GM12878 (cell line): ENCODE results near the gene HS3ST5. TPM values are rescaled to one million over a fixed set of nuclear protein-coding genes. Genes with fewer than 3 reads are reported as not detected.

Experiments
- ATAC-seq: fragments of 200-7000 bp; cut with Tn5 transposase; 3 replicates; pipeline ENCODE4 v1.9.1; 2020; ENCODE audit warnings: mild to moderate bottlenecking, moderate library complexity
- BruUV-seq: library from RNA; stranded (reverse); fragments of 400-500 nt; replicated peaks from 2 replicates; lab custom pipeline; 2021; lab: Mats Ljungman, UMichigan
- CTCF ChIA-PET: fragments of 300-600 bp; sonication (Branson Sonifier 250); formaldehyde crosslinking; extraction: SDS; loops from one replicate; lab custom pipeline; 2021; ENCODE audit warnings: inconsistent platforms; lab: Yijun Ruan, JAX
- POLR2A ChIA-PET: fragments of 350-600 bp; formaldehyde crosslinking; extraction: SDS; loops from one replicate; lab custom pipeline; 2021; ENCODE audit warnings: inconsistent platforms; lab: Charles Lee
- RAD21 ChIA-PET: fragments of 300-600 bp; sonication (Branson Sonifier 250); formaldehyde crosslinking; loops from one replicate; lab custom pipeline; 2023; ENCODE audit warnings: antibody characterized with exemption; ENCODE audit not compliant: unreplicated experiment; lab: Charles Lee
- SMC1A ChIA-PET: fragments of 300-600 bp; sonication (Branson Sonifier 250); formaldehyde crosslinking; loops from one replicate; lab custom pipeline; 2023; ENCODE audit not compliant: unreplicated experiment, uncharacterized antibody; lab: Charles Lee
- DNase-seq: peaks from one replicate; pipeline ENCODE4 v3.0.0-alpha.2; 2011; ENCODE audit warnings: low read depth, low spot score
- FAIRE-seq: peaks from 3 replicates; lab custom pipeline; 2011; peaks lifted over from hg19 to GRCh38; lab: Jason Lieb, UNC
- H2AFZ ChIP-seq: 2 replicates; pipeline ENCODE4 v1.6.0; 2011; ENCODE audit warnings: low read depth, low read length, control low read depth; ENCODE audit not compliant: control insufficient read depth
- H3K27ac ChIP-seq: 2 replicates; pipeline ENCODE4 v1.5.1; 2011; ENCODE audit warnings: control low read depth; ENCODE audit not compliant: control insufficient read depth, insufficient read depth
- H3K27me3 ChIP-seq, 2 experiments: replicated peaks in 1 of 2; 2 replicates each; pipeline versions ENCODE4 v1.6.0 to v1.6.1; 2011; ENCODE audit warnings: low read length in 1 of 2; ENCODE audit not compliant: control insufficient read depth in 2 of 2, insufficient read depth in 2 of 2
- H3K36me3 ChIP-seq, 2 experiments: 2 replicates each; pipeline ENCODE4 v1.5.1; 2011; ENCODE audit warnings: low read length in 1 of 2; ENCODE audit not compliant: control insufficient read depth in 2 of 2, insufficient read depth in 2 of 2
- H3K4me1 ChIP-seq: 2 replicates; pipeline ENCODE4 v1.6.1; 2011; ENCODE audit warnings: mild to moderate bottlenecking, low read length, moderate library complexity, mixed read lengths; ENCODE audit not compliant: control insufficient read depth, insufficient read depth
- H3K4me2 ChIP-seq: 2 replicates; pipeline ENCODE4 v1.6.0; 2011; ENCODE audit warnings: control low read depth; ENCODE audit not compliant: control insufficient read depth, insufficient read depth
- H3K4me3 ChIP-seq: fragments of 200-600 bp; sonication (generic); 2 replicates; pipeline ENCODE4 v1.5.1; 2016
- H3K79me2 ChIP-seq: 2 replicates; pipeline ENCODE4 v1.6.0; 2011; ENCODE audit warnings: low read length; ENCODE audit not compliant: control insufficient read depth, insufficient read depth
- H3K9ac ChIP-seq: 2 replicates; pipeline ENCODE4 v1.8.0; 2011; ENCODE audit warnings: low read length, control low read depth, mixed read lengths; ENCODE audit not compliant: control insufficient read depth, insufficient read depth
- H3K9me3 ChIP-seq: replicated peaks from 3 replicates; pipeline ENCODE4 v1.5.1; 2011; ENCODE audit warnings: mild to moderate bottlenecking, low read length; ENCODE audit not compliant: control insufficient read depth, insufficient read depth
- H4K20me1 ChIP-seq: 2 replicates; pipeline ENCODE4 v1.6.0; 2011; ENCODE audit not compliant: control insufficient read depth, insufficient read depth
- BCL11A ChIP-seq: IDR thresholded peaks from 2 replicates; pipeline ENCODE4 v1.6.1; 2011; ENCODE audit warnings: low read depth, low read length
- BMI1 ChIP-seq: fragments of 450-650 bp; IDR thresholded peaks from 2 replicates; pipeline ENCODE4 v1.6.1; 2016; ENCODE audit warnings: mild to moderate bottlenecking, moderate library complexity, borderline replicate concordance
- BRCA1 ChIP-seq: IDR thresholded peaks from 2 replicates; pipeline ENCODE4 v1.6.1; 2011; ENCODE audit warnings: low read depth, low read length, improper control_type of control experiment
- E2F4 ChIP-seq: IDR thresholded peaks from 2 replicates; pipeline ENCODE4 v1.6.1; 2012; ENCODE audit warnings: low read depth, low read length, improper control_type of control experiment
- E4F1 ChIP-seq: fragments of 450-650 bp; IDR thresholded peaks from 2 replicates; pipeline ENCODE4 v1.6.1; 2018; ENCODE audit warnings: borderline replicate concordance, mild to moderate bottlenecking; ENCODE audit not compliant: partially characterized antibody
- HCFC1 ChIP-seq: fragments of 150-350 bp; IDR thresholded peaks from 2 replicates; pipeline ENCODE4 v1.6.1; 2014; ENCODE audit warnings: low read length
- HDAC2 ChIP-seq: fragments of 200-600 bp; sonication (generic); IDR thresholded peaks from 2 replicates; pipeline ENCODE4 v1.6.1; 2017
- IRF5 ChIP-seq: fragments of 450-650 bp; IDR thresholded peaks from 2 replicates; pipeline ENCODE4 v1.6.1; 2017; ENCODE audit warnings: borderline replicate concordance
- PBX3 ChIP-seq: IDR thresholded peaks from 2 replicates; pipeline ENCODE4 v1.6.1; 2011; ENCODE audit warnings: mild to moderate bottlenecking, low read depth, low read length, moderate library complexity; ENCODE audit not compliant: insufficient replicate concordance
- POLR2AphosphoS5 ChIP-seq: IDR thresholded peaks from 2 replicates; pipeline ENCODE4 v1.6.1; 2011; ENCODE audit warnings: mild to moderate bottlenecking, low read length, inconsistent platforms
- TCF12 ChIP-seq: IDR thresholded peaks from 2 replicates; pipeline ENCODE4 v1.6.1; 2011; ENCODE audit warnings: low read depth, mild to moderate bottlenecking, low read length
- TCF3 ChIP-seq: IDR thresholded peaks from 2 replicates; pipeline ENCODE4 v1.6.1; 2012; ENCODE audit warnings: low read depth, mild to moderate bottlenecking, low read length, borderline replicate concordance; ENCODE audit not compliant: insufficient read depth
- ZBED1 ChIP-seq: IDR thresholded peaks from 2 replicates; pipeline ENCODE4 v1.6.1; 2016; ENCODE audit warnings: borderline replicate concordance
- ZBTB40 ChIP-seq: fragments of 450-650 bp; IDR thresholded peaks from 2 replicates; pipeline ENCODE4 v1.6.1; 2016; ENCODE audit warnings: mild to moderate bottlenecking, moderate library complexity, borderline replicate concordance
- ZNF24 ChIP-seq: fragments of 450-650 bp; IDR thresholded peaks from 2 replicates; pipeline ENCODE4 v1.6.1; 2017; ENCODE audit warnings: antibody characterized with exemption, mild to moderate bottlenecking
- WGBS: methylation state at CpG from one replicate; pipeline ENCODE4 v1.1.6; 2016; ENCODE audit warnings: low lambda C conversion rate; ENCODE audit not compliant: insufficient replicate concordance, insufficient coverage; ENCODE audit errors: missing lambda C conversion rate; 5-methylcytosine and 5-hydroxymethylcytosine counted together
- in situ Hi-C: fragments of 300-500 bp; cut with MboI; formaldehyde crosslinking; loops from 9 replicates; pipeline ENCODE4 v1.14.3; 2018; ENCODE audit warnings: mixed read lengths
- intact Hi-C: fragments of 100-400 bp; cut with micrococcal nuclease; formaldehyde crosslinking; loops from one replicate; pipeline ENCODE4 v1.14.2; 2022; ENCODE audit not compliant: unreplicated experiment
- polyA plus RNA-seq, 11 experiments: library from polyadenylated mRNA; depleted of rRNA in 4 of 11; unstranded in 6 of 11; stranded (reverse) in 5 of 11; fragments of >200 nt; fragmentation: Nextera tagmentation in 4 of 11; fragmentation: Illumina TruSeq in 1 of 11; extraction: Ambion mirVana in 4 of 11; extraction: Trizol in 1 of 11; gene quantifications; 1 replicate in 1 of 11; 2 replicates in 10 of 11; pipeline versions ENCODE4 v1.2.1 to v1.2.3, GENCODE V29; 2011 to 2016; ENCODE audit warnings: inconsistent platforms in 2 of 11, missing spikeins in 2 of 11, low read depth in 1 of 11
- total RNA-seq, 4 experiments: library from RNA; depleted of rRNA in 3 of 4; stranded (reverse); fragments of >200 nt in 3 of 4; fragmentation: Illumina TruSeq in 1 of 4; extraction: Trizol in 1 of 4; gene quantifications; 2 replicates each; pipeline versions ENCODE4 v1.2.1 to v1.2.3, GENCODE V29; 2013 to 2021

The HS3ST5 gene
- total and polyA plus RNA-seq, 10 of the 15 experiments (the other 5 are each of a cell fraction or from before 2014, with no cell fraction given), result 0.04 TPM; not detected in 9

- no peaks in the 10 kb centered on the region for H3K36me3 ChIP-seq
- in situ Hi-C loops (no loop called here), intact Hi-C loops (no loop called here)
- no peaks in the 10 kb centered on the region for H3K79me2 ChIP-seq
- no peak overlapping the region for H3K27ac ChIP-seq
- ChIA-PET SMC1A (no interaction called here), POLR2A (no interaction called here), CTCF (interaction anchor here (1.4 kb wide), 1 partner anchor 64 kb away, joined by 3 read pairs; no protein-coding TSS in a partner anchor), RAD21 (no interaction called here)
- H3K4me1 ChIP-seq, result no peaks in the 10 kb centered on the region
- H3K4me3 ChIP-seq, result no peak overlapping the region
- no peaks in the 10 kb centered on the region for H4K20me1 ChIP-seq
- no peak overlapping the region for H2AFZ ChIP-seq
- ATAC-seq (no peak), FAIRE-seq (no peak), DNase-seq (no peak)
- WGBS, result 41% methylated on average over 4 of the region's 4 CpGs
- no peaks in the 10 kb centered on the region for H3K27me3 ChIP-seq
- no peak overlapping the region for H3K4me2 ChIP-seq
- no TSS peak for BruUV-seq
- no peak for TF ChIP-seq ZBTB40
- TF ChIP-seq BRCA1, result no peak
- no peak for TF ChIP-seq E2F4
- no peak for TF ChIP-seq ZNF24
- TF ChIP-seq HCFC1, result no peak
- TF ChIP-seq HDAC2, result no peak
- TF ChIP-seq TCF12, result no peak
- TF ChIP-seq BCL11A, result no peak
- TF ChIP-seq TCF3, result no peak
- TF ChIP-seq POLR2AphosphoS5, result no peak
- no peak for TF ChIP-seq ZBED1
- TF ChIP-seq E4F1, result no peak
- no peak for TF ChIP-seq PBX3
- no peak for TF ChIP-seq IRF5
- TF ChIP-seq BMI1, result no peak
- no peaks in the 10 kb centered on the region for H3K9me3 ChIP-seq
- no peak overlapping the region for H3K9ac ChIP-seq
Measured at GRCh38 chr6:114171473-114171872, 171.3 kb downstream of the HS3ST5 start.
